Measurements from ENCODE around the gene CYP19A1. TPM values are rescaled to one million over a fixed set of nuclear protein-coding genes. Genes with fewer than 3 reads are reported as not detected.
"Not testable (repeated sequence)": the region's sequence is repeated elsewhere in the genome, so short reads cannot be mapped to it uniquely, and the experiment has no call there.

The CYP19A1 gene
- polyA plus RNA-seq, 3 donors: 0.28 to 2.7 (median 0.93) TPM

DNA sequence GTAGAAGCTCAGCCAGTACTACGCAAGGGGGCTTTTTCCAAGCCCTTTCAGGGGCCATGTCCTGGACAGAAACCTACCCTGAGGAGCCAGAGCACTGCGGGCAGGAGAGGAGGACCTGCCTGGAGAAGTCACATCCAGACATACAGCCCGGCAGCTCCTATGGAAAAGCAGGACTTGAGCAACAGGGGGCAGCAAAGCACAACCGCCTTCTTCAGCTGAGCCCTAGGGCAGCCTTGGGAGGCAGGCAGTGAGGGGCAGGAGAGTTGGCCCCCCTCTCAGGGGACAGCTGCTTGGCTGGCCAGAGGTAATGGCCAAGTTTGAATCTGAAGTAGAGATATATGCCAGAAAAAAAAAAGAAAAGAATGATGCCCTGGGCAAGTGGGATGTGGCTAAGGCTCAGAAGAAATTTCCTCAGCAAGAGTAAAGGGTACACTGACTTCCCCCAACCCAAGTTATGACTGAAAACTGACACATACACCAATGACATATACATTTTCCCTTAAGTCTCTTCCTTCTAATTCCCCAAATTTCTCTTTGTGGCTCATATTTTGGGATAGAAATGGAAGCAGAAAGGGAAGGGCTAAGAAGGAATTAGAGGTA is 56.9 kb downstream of the CYP19A1 start:
- WGBS, 3 donors: 40 to 51% (median 50%) methylated on average over 4 of the region's 4 CpGs
- H3K27ac ChIP-seq (ENCODE audit: low read depth, low read length): no peak overlapping the region

DNA sequence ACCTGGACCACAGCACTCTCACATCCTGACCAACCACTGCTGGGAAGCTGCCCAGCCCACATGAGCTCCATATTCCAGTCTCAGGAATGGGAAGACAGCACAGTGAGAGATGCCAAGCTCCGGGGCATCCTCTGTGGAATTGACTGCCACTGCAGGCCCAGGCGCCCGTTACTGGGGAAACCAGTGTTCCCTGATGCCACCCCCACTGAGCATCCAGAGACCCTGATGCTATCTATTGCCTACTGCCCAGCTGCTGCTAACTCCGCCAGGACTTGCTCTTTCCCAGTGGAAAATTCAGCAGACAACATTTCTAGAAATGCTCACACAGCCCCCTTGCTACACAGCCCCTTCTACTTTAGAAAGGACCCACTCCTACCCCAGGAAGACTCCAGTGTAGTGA is 57.6 kb downstream of the CYP19A1 start:
- no peak overlapping the region for H3K27ac ChIP-seq (ENCODE audit: low read depth, low read length)
- 95 to 97% (median 96%) methylated on average over 4 of the region's 4 CpGs for WGBS, 3 donors

DNA sequence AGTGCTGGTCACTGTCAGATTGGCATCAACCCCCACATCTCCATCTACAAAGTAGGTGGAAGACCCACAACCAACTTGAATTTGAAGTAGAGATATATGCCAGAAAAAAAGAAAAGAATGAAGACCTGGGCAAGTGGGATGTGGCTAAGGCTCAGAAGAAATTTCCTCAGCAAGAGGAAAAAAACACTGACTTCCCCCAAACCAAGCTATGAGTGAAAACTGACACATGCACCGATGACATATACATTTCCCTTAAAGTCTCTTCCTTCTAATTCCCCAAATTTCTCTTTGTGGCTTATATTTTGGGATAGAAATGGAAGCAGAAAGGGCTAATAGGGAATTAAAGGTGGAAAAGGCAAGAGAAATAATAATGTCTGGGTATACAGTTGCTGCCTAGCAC is 59.0 kb downstream of the CYP19A1 start:
- WGBS, 3 donors: 85 to 96% (median 92%) methylated on average over 1 of the region's 1 CpG
- no peak overlapping the region for H3K27ac ChIP-seq (ENCODE audit: low read depth, low read length)

DNA sequence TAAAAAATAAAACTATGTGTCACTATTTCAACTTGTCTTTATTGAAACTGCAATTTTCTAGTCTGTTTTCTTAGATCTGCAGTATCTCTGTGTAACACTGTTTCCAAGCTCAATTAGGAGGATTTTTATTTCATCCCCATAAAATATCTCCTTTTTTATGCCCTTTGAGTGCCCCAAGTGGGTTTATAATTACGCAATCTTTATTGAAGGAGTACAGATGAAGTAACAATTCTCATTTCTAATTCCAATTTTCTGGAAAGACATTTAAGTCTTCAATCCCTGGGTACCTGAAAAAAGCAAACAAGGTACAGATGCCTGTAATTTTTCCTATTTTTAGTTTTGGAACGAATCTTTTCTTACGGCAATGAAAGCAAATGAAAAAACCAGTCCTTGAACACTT is 61.3 kb downstream of the CYP19A1 start:
- 78 to 82% (median 80%) methylated on average over 3 of the region's 3 CpGs for WGBS, 3 donors
- no peak overlapping the region for H3K27ac ChIP-seq (ENCODE audit: low read depth, low read length)

DNA sequence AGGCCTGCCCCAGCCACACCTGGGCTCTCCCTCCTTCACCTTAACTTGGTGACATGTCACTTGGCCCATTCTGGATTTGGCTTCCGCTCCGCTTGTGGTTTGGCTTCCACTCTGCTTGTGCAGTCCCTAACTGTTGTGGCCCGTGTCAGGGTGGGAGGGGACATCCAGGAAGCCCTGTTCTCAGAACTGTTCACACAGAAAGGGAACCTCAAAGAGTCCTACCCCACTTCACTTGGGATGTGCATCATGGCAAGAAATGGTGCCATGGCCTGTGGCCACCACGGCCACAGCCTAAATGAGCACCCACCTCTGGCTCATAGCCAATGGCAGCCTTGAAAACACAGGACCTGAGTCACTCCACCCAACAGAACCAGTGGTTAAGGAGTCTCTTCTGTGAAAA is 63.4 kb downstream of the CYP19A1 start:
- WGBS, 3 donors: 80 to 94% (median 80%) methylated on average over 4 of the region's 4 CpGs

DNA sequence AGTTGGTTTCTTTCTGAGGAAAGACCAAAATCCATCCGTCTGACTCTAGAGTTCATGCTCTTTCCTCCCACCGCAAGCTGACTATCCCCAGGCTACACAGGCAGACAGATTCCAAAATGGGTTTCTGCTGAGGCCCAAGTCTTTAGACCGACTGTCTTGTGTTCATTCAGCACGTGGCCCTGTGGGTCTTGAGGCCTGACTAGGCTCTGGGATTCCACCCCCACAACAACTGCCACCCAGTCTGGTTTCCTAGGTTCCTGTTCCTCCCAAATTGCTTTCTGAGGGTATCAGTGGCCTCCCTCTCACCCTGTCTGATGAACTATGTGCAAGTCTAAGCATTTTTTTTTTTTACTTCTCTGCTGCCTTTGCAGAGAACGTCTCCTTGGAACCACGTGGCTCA is 67.7 kb downstream of the CYP19A1 start:
- 73 to 76% (median 74%) methylated on average over 6 of the region's 6 CpGs for WGBS, 3 donors
- H3K27ac ChIP-seq (ENCODE audit: low read depth, low read length): no peak overlapping the region

More for the DNA sequence above, 63.4 kb downstream of the CYP19A1 start:
- no peak overlapping the region for H3K27ac ChIP-seq (ENCODE audit: low read depth, low read length)

DNA sequence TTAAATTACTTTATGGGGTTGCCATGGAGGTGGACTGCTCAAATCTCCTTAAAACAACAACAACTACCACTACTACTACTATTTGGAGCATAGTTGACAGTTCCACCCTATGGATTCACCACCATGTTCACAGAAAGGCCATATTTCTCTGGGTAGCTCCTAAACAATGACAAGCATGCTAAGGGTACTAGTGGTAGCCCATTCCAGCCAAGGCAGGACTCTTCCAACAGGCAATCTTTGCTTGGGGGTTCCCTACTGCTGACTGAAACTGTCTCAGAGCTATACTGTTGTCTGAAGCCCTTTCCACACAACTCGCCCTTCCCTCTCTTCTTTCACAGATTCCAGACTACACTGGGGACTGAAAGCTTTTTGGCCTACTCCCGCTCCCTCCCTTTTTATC is 68.9 kb downstream of the CYP19A1 start:
- WGBS, 3 donors: 60 to 92% (median 62%) methylated on average over 2 of the region's 2 CpGs
- H3K27ac ChIP-seq (ENCODE audit: low read depth, low read length): no peak overlapping the region

DNA sequence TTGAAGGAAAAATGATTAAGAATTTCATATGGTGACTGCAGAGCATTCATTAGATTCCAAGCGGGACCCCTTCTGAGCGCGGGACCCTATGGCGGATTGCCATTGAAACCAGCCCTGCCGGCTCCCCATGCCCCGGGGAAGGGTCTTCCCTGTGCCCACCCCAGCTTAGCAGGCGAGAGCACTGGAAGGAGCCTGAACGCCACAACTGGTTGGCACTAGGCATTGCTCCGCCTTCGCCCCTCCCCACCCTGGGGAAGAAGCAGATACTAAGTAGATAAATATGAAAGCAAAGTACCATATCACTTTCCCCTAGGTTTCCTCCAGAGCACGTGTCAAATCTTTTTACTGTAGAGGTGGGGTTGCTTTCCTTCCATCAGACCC is 70.7 kb downstream of the CYP19A1 start:
- no peak overlapping the region for H3K27ac ChIP-seq (ENCODE audit: low read depth, low read length)
- 3 to 5% (median 4%) methylated on average over 11 of the region's 11 CpGs for WGBS, 3 donors

DNA sequence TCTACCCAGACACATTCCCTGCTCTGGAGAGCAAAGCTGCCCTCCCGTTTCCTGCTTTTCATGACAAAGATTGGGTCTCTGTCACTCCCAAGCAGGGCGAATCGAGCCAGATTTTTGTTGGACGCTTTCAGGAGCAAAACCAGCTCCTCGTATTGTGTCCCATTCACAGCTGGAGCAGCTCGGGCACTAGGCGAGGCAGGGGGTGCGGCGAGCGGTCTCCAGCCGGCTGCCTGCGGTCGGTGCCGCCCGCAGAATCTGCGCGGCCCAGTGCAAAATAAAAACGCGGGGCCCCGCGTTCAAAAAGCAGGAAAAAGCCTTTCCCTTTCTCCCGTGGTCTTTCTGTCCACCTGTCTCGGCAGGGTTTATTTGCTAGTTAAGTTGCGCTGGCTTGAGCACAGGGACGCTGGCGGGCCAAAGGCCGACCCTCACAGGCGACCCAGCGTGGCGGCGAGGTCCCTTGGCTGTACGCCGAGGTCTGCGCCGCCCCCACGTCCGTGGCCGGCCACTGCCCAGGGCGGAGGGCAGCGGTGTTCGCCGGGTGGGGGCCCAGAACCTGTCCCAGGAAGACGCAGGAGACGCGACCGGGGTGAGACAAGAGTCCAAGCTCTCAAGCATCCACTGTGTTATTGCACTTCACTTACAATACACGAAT is 71.2 kb downstream of the CYP19A1 start:
- WGBS, 3 donors: 1 to 3% (median 2%) methylated on average over 47 of the region's 47 CpGs
- H3K27ac ChIP-seq (ENCODE audit: low read depth, low read length): no peak overlapping the region

DNA sequence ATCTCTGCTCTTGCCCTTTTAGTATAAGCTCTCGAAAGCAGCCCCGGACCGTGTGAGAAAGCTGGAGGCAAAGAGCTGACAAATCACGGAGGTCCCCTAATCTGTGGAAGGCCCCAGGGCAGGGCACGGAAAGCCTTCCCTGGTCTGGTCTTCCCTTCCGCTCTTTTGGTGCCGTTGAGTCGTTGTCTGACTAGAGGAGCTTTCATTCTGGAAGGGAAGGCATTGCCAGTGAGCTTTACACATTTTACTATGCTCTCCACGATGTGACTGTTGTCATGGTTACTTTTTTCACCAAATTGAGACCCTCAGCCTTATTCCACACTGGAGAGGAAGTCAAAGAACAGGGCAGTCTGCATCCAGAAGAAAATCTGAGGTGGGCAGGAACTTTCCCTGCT is 71.7 kb downstream of the CYP19A1 start:
- no peak overlapping the region for H3K27ac ChIP-seq (ENCODE audit: low read depth, low read length)
- 43 to 67% (median 58%) methylated on average over 9 of the region's 9 CpGs for WGBS, 3 donors

DNA sequence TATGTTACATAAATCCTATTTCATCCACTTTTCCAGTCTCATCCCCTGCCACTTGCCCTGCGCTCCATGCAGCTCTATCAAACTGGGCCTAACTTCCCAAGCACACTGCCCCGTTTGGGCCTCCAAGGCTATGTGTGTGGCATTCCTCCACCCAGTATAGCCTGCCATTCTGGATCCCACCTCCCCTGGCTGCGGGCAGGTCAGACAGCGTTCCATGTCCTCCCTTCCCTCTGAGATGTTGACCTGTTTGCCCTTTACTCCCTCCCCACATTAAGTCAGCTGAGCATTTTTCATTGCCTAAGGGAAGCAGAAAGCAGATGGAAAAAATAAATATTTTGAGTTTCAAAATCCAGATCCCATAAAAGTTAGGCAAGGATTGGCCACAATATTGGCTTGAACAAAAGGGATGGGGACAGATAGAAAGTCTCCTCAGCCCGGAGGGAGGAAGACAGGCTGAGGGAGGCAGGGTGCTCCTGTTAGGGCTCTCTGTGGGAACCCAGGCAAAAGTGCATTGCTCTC is 73.3 kb downstream of the CYP19A1 start:
- WGBS, 3 donors: 78 to 92% (median 80%) methylated on average over 5 of the region's 5 CpGs
- no peak overlapping the region for H3K27ac ChIP-seq (ENCODE audit: low read depth, low read length)

DNA sequence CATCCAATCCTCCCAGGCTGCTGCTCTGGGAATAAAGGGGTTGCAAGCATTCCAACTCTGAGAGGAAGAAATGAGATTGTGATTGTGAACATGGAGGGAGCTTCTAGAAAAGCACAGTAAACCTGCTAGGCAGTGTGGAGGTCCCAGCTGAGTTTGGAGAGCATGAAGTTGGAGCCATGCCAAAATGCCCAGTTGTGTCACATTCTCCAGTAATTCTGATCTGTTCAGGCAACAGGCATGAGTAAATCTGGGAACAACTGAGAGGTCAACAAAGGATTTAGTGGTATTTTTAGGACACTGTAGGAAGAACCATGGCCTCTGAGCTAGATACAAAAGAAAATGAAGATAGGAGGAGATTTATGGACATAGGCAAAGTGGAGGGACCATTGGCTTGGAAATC is 74.7 kb downstream of the CYP19A1 start:
- no peak overlapping the region for H3K27ac ChIP-seq (ENCODE audit: low read depth, low read length)

DNA sequence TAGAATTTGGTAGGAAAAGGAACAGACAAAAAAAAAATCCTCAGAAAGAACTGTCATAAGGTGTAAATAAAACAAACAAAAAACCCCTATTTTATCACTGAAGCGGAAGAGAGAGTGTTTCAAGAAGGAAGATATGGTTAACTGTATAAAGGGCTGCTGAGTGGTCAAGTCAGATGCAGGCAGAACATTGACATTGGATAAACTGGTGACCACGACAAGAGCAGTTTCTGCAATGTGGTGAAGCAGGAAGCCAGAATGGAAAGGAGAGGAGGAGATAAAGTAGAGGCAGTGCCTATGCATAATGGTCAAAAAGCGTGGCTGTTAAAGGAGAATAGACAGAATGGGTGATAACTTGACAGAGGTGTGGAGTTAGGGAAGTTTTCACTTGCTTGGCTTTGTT is 75.3 kb downstream of the CYP19A1 start:
- 80 to 85% (median 80%) methylated on average over 3 of the region's 3 CpGs for WGBS, 3 donors
- no peak overlapping the region for H3K27ac ChIP-seq (ENCODE audit: low read depth, low read length)

DNA sequence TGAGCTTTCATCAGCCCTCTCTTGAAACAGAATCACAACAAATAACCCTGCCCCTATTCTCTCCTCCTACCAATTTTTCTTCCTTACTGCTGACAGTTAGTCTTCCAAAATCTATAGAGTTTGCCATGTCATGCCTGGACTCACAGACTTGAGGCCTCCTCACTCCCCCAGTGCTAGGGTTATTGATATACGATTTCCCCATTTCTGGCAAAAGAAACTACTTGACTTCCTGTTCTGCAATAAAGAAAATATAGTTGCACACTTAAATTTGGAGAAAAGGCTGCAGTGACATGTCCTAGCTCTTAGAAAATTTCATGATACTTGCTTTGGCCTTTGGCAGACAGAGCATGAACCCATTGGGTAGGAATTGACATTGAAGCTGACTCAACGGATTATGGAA is 75.9 kb downstream of the CYP19A1 start:
- WGBS, 3 donors: 48 to 69% (median 66%) methylated on average over 2 of the region's 2 CpGs
- H3K27ac ChIP-seq (ENCODE audit: low read depth, low read length): no peak overlapping the region

DNA sequence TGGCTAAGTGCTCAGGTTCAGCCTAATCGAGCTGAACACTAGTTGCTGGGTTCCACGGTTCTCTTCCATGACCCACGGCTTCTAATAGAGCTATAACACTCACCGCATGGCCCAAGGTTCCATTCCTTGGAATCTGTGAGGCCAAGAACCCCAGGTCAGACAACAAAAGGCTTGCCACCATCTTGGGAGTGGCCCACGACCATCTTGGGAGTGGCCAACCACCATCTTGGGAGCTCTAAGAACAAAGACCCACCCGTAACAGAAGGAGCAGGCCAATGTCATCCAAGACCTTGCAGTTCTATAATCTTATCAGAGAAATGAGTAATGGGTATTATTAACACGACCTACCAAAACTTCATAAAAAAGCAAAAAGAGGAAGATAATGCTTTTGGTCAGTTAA is 77.3 kb downstream of the CYP19A1 start:
- 83 to 89% (median 83%) methylated on average over 7 of the region's 7 CpGs for WGBS, 3 donors
- not testable (repeated sequence) for H3K27ac ChIP-seq (ENCODE audit: low read depth, low read length)

DNA sequence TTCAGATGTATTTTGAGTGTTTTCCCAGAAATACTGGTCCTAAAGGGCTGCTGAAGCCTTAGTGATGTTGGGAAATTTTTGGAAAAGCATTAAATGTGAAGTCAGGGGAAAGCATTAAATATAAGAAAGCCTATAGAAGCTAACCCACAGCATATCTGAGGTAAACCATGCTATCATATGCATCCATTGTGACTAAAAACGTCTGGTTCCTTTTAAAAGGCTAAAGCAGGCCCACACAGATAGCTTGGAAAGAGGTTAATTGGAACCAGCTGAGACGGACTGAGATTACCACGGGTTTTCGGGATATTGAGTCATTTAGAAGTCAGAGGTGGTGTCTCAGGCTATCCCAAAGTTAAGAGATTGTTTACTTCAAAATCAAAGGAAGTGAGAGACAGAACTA is 78.2 kb downstream of the CYP19A1 start:
- H3K27ac ChIP-seq (ENCODE audit: low read depth, low read length): no peak overlapping the region
- 65 to 75% (median 66%) methylated on average over 4 of the region's 4 CpGs for WGBS, 3 donors

DNA sequence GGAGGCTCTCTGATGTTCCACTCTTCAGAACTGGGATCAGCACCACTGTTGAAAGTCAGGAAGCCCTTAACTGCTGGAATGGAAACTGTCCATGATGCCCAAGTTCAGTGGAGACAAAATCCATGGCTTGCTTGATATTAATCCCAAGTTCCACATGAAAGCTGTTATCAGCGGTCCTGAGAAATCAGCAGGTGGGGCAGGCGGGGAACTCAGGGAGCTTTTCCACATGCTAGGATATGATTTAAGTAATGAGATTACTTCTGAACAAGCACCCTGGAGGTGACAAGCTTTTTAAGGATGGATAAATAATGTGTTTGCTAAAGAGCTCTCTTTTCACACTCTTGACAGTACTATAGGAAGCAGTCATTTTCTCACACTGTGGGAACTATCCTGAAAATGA is 82.9 kb downstream of the CYP19A1 start:
- H3K27ac ChIP-seq (ENCODE audit: low read depth, low read length): no peak overlapping the region
- WGBS, 3 donors: 34 to 95% (median 89%) methylated on average over 2 of the region's 2 CpGs

DNA sequence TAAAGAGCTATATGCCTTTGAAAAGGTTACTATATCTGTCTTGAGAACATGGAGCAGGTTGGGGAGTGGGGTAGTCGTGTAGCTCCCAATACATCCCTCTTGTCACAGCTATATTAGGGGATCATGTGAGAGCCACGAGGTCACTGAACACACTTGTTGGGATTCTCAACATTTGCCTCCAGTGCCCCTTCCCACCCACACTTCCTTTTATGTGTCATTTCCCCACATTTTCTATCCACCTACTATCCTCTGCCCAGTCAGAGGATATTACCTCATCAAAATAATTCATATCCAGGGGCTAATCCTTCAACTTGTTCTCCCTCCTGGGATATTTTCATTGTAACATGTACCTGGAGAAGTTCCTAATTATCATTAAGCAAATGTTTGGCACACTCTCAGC is 85.0 kb downstream of the CYP19A1 start:
- no peak overlapping the region for H3K27ac ChIP-seq (ENCODE audit: low read depth, low read length)
- WGBS, 3 donors: 56 to 87% (median 67%) methylated on average over 2 of the region's 2 CpGs

DNA sequence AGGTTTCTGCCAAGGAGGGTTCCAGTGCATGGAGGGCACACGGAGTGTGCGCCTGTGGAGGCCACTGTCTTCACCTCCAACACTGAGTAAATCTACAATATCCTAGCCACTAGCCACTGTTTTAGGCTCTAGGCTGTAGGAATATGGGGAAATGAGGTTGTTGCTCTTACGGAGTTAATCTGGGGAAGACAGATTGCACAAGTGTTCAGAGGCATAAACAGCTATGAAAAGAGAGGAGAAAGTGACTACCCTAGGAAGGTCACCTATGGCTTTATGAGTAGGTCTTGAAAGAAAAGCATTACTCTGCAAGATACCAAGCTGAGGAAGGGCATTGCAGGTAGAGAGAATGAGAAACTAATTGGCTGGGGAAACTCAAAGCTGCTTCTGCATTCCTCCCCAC is 85.7 kb downstream of the CYP19A1 start:
- no peak overlapping the region for H3K27ac ChIP-seq (ENCODE audit: low read depth, low read length)
- 84 to 97% (median 92%) methylated on average over 3 of the region's 3 CpGs for WGBS, 3 donors

DNA sequence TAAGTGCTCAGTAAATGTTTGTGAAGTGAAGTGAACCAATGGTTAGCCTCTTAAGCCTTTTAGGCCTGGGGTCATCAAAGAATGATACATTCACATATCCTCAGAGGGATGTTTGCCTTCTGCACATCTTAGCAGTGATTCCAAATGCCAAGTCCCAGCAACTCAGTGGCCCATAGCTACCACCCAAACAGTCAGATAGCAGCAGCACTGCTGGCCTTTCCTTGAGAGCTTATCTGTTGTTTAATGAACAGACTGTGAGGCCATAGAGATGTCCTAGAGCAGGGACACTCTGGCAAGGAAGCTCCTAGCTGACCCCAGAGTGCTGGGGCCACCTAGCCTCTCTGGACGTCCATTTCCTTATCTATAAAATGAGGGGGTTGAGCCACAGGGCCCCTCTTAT is 86.8 kb downstream of the CYP19A1 start:
- H3K27ac ChIP-seq (ENCODE audit: low read depth, low read length): no peak overlapping the region
- 43 to 88% (median 64%) methylated on average over 1 of the region's 1 CpG for WGBS, 3 donors

Data from adipose tissue (tissue), 3 donors.